Peyer's patch (tissue), 4 donors: ENCODE data around the gene ITIH5.

Experiments
- POLR2A ChIP-seq, 2 donors: fragments of 450-650 bp; IDR thresholded peaks; one replicate each; pipeline ENCODE4 v1.5.1; 2017; ENCODE audit warnings: antibody characterized with exemption in 2 of 2, mild to moderate bottlenecking in 2 of 2, moderate library complexity in 2 of 2
- TF ChIP-seq, protein P1 (sequence below), 6 experiments: fragments of 450-650 bp in 4 of 6; fragments of 200-600 bp in 2 of 6; sonication (generic) in 1 of 6; IDR thresholded peaks; one replicate each; pipeline ENCODE4 v1.5.1; 2017 to 2019; ENCODE audit warnings: antibody characterized with exemption in 6 of 6, mild to moderate bottlenecking in 3 of 6, moderate library complexity in 1 of 6

DNA sequence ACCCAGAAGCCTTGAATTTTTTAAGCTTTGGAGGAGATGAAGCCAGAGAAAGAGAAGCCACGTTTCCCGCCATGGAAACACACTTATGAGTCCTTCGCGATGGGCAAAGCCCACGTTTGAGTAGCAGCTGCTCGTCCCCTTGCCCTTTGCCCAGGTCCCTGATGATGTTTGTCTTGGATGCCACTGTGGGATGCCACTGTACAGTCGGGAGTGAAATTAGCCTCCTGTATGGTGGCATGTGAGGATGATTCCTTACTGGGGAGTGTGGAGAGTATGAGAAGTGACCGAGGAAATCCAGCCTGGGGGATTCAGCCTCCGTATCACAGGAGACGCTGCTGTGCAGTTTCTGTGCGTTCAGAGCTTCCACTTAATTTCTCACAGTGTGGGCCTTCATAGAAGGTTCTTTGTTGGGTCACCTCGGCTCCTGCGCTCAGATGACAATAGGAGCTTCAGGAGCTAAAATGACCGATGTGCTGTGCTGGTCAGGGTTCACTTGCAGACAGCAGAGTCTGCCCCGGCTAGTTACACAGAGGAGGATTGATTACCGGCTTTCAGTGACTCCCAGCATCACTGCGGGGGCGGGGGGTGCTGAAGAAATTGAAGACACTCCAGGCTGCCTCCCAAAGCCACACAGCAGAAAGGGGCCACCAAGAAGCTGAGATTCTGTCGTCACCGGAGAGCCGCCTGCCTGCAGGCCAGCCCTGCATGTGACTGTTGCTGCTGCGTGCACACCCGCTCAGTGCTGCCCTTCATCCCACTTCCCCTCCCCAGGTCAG is 133.9 kb downstream of the ITIH5 start:
- TF ChIP-seq POLR2A (IDR thresholded peaks at IDR 0.05) = no peak
- TF ChIP-seq, protein P1, sequence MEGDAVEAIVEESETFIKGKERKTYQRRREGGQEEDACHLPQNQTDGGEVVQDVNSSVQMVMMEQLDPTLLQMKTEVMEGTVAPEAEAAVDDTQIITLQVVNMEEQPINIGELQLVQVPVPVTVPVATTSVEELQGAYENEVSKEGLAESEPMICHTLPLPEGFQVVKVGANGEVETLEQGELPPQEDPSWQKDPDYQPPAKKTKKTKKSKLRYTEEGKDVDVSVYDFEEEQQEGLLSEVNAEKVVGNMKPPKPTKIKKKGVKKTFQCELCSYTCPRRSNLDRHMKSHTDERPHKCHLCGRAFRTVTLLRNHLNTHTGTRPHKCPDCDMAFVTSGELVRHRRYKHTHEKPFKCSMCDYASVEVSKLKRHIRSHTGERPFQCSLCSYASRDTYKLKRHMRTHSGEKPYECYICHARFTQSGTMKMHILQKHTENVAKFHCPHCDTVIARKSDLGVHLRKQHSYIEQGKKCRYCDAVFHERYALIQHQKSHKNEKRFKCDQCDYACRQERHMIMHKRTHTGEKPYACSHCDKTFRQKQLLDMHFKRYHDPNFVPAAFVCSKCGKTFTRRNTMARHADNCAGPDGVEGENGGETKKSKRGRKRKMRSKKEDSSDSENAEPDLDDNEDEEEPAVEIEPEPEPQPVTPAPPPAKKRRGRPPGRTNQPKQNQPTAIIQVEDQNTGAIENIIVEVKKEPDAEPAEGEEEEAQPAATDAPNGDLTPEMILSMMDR (IDR thresholded peaks at IDR 0.05) = no peak
